Measurements from ENCODE around the gene TASOR2.

Gene TASOR2

GRCh38 chr10:5665373-5666007, 19.1 kb upstream of the TASOR2 start:
- H3K4me3 ChIP-seq (replicated peaks; ENCODE audit: low read depth, low read length): peak overlapping the region; percentile 59
- peaks cover 9% of the 10 kb centered on the region for H3K27me3 ChIP-seq (replicated peaks; ENCODE audit: control insufficient read depth, insufficient read depth, low read length)
- H3K36me3 ChIP-seq (ENCODE audit: control insufficient read depth, insufficient read depth, low read length): no peaks in the 10 kb centered on the region
- DNase-seq (ENCODE audit: extremely low read depth, insufficient read length): no peak
- TF ChIP-seq, protein P1, sequence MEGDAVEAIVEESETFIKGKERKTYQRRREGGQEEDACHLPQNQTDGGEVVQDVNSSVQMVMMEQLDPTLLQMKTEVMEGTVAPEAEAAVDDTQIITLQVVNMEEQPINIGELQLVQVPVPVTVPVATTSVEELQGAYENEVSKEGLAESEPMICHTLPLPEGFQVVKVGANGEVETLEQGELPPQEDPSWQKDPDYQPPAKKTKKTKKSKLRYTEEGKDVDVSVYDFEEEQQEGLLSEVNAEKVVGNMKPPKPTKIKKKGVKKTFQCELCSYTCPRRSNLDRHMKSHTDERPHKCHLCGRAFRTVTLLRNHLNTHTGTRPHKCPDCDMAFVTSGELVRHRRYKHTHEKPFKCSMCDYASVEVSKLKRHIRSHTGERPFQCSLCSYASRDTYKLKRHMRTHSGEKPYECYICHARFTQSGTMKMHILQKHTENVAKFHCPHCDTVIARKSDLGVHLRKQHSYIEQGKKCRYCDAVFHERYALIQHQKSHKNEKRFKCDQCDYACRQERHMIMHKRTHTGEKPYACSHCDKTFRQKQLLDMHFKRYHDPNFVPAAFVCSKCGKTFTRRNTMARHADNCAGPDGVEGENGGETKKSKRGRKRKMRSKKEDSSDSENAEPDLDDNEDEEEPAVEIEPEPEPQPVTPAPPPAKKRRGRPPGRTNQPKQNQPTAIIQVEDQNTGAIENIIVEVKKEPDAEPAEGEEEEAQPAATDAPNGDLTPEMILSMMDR (IDR thresholded peaks at IDR 0.05; ENCODE audit: insufficient read depth, low read length, poor library complexity, severe bottlenecking): no peak

DNA sequence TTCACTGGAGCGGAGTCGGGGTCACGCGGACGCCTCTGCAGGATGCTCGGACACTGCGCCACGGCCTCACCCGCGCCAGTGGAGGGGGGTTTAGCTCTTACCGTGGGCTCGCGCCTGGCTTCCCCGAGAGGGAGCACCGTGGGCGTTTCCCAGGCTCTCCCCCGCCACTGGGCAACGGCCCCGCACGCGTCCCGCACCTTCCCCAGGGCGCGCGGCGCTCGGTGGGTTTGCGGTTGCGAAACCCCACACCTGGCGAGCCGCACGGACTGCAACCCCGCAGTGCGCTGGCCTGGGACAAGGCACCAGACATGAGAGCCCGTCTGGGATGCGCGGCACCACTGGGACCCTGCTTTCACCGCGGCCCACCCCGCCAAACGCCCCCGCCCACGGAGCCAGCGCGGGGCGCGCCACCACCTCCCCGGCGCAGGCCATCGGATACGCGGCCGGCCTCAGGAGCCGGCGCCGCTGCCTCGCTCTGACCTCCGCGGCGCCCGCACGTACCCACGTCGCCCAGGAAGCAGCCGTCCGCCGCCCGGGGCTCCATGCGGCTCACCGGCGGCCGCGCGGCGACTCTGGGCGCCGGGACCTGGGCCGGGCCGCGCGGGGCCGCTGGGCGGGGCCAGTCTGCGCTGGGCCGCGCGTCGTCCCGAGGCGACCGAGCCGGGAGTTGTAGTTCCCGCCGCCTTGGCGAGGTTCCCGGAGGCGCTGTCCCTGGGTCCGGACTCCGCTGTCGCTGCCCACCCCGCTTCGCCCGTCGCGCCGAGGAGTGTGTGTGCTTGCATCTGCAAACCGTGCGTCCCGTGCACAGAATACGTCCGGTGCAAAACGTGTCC, 18.4 kb upstream of the TASOR2 start, which contains the start of gene ASB13:
TSS of gene ASB13 (minus strand) at position 588 of the 833 bp plus-strand sequence. CDS start at position 544, 44 bp downstream.
- peak; percentile 32 for DNase-seq (ENCODE audit: extremely low read depth, insufficient read length)
- Histone ChIP-seq H3K4me3 (replicated peaks; ENCODE audit: low read depth, low read length) (peak within 1 kb of the TSS; percentile 59), H3K27me3 (replicated peaks; ENCODE audit: control insufficient read depth, insufficient read depth, low read length) (peaks cover 9% of the 10 kb centered on the region), H3K36me3 (ENCODE audit: control insufficient read depth, insufficient read depth, low read length) (no peaks in the 10 kb centered on the region)
- TF ChIP-seq, protein P1 (IDR thresholded peaks at IDR 0.05; ENCODE audit: insufficient read depth, low read length, poor library complexity, severe bottlenecking): no peak

- DNase-seq (ENCODE audit: extremely low read depth, insufficient read length): no peak
- H3K27me3 ChIP-seq (replicated peaks; ENCODE audit: control insufficient read depth, insufficient read depth, low read length): peaks cover 9% of the 10 kb centered on the region
- TF ChIP-seq, protein P1 (IDR thresholded peaks at IDR 0.05; ENCODE audit: insufficient read depth, low read length, poor library complexity, severe bottlenecking): no peak
- no peaks in the 10 kb centered on the region for H3K36me3 ChIP-seq (ENCODE audit: control insufficient read depth, insufficient read depth, low read length)
- peak overlapping the region; percentile 52 for H3K4me3 ChIP-seq (replicated peaks; ENCODE audit: low read depth, low read length)
Measured at GRCh38 chr10:5666841-5667630, 17.6 kb upstream of the TASOR2 start.

GRCh38 chr10:5668429-5668828, 16.2 kb upstream of the TASOR2 start:
- no peak for DNase-seq (ENCODE audit: extremely low read depth, insufficient read length)
- Histone ChIP-seq H3K36me3 (ENCODE audit: control insufficient read depth, insufficient read depth, low read length) (no peaks in the 10 kb centered on the region), H3K4me3 (replicated peaks; ENCODE audit: low read depth, low read length) (no peak overlapping the region), H3K27me3 (replicated peaks; ENCODE audit: control insufficient read depth, insufficient read depth, low read length) (peaks cover 4% of the 10 kb centered on the region)
- TF ChIP-seq, protein P1 (IDR thresholded peaks at IDR 0.05; ENCODE audit: insufficient read depth, low read length, poor library complexity, severe bottlenecking): no peak

DNA sequence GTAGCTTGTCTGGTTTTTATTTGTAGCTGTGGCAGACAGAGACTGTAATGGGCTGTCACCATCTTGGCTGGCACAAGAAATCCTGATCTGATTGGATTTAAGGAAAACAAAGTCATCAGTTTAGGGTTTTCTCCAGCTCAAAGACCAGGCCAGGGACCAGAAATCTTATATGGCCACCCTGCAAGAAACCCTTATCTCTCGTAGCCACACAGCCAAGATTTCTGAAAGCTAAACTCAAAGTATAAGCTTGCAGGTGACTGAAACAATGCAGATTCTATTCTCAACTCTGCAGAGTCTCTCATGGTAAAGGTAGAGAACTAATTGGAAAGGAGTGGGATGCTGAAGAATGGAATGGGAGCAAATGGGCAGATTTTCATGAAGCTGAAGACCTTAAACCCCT, 15.0 kb upstream of the TASOR2 start:
- no peaks in the 10 kb centered on the region for H3K36me3 ChIP-seq (ENCODE audit: control insufficient read depth, insufficient read depth, low read length)
- H3K4me3 ChIP-seq (replicated peaks; ENCODE audit: low read depth, low read length): no peak overlapping the region
- no peak for DNase-seq (ENCODE audit: extremely low read depth, insufficient read length)
- TF ChIP-seq, protein P1 (IDR thresholded peaks at IDR 0.05; ENCODE audit: insufficient read depth, low read length, poor library complexity, severe bottlenecking): no peak
- peaks cover 3% of the 10 kb centered on the region for H3K27me3 ChIP-seq (replicated peaks; ENCODE audit: control insufficient read depth, insufficient read depth, low read length)
